Right ventricle myocardium inferior (tissue), 1 donor: Measurements from ENCODE around the gene LGALS8. TPM values are rescaled to one million over a fixed set of nuclear protein-coding genes. Genes with fewer than 3 reads are reported as not detected.
"Not testable (repeated sequence)": the region's sequence is repeated elsewhere in the genome, so short reads cannot be mapped to it uniquely, and the experiment has no call there.

Source experiments
- ATAC-seq: fragments of 200-7000 bp; cut with Tn5 transposase; one replicate; pipeline ENCODE4 v1.9.1; 2020; ENCODE audit warnings: mild to moderate bottlenecking, moderate library complexity
- DNase-seq: peaks from one replicate; pipeline ENCODE4 v3.0.0; 2021; ENCODE audit errors: missing footprints
- intact Hi-C: fragments of 100-400 bp; cut with DNase I; formaldehyde crosslinking; loops from one replicate; pipeline ENCODE4 v1.11.0; 2022
- total RNA-seq: library from RNA; stranded (reverse); fragmentation: NEBNext Ultra II Directional; extraction: Animal tissue kit (Norgen Biotek cat#: 25700); gene quantifications from one replicate; pipeline ENCODE4 v1.2.1, GENCODE V29; 2021
- donor health status: DM: no; HTN: yes; CAD: no; lungs with severe emphysema.

Gene LGALS8
- total RNA-seq, 1 donor from 2014 or later: 92.3 TPM

DNA sequence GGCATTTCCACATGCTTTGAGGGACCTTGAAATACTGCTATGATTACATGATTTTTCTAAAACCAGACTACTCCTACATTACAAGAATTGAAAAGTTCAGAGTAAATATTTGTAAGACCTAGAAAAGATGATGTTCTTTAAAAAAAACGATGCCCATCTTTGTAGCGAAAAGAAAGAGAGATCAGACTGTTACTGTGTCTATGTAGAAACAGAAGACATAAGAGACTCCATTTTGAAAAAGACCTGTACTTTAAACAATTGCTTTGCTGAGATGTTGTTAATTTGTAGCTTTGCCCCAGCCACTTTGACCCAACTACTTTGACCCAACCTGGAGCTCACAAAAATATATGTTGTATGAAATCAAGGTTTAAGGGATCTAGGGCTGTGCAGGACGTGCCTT lies 19.4 kb upstream of the LGALS8 start:
- DNase-seq, intact Hi-C loops, ATAC-seq: not testable (repeated sequence)

DNA sequence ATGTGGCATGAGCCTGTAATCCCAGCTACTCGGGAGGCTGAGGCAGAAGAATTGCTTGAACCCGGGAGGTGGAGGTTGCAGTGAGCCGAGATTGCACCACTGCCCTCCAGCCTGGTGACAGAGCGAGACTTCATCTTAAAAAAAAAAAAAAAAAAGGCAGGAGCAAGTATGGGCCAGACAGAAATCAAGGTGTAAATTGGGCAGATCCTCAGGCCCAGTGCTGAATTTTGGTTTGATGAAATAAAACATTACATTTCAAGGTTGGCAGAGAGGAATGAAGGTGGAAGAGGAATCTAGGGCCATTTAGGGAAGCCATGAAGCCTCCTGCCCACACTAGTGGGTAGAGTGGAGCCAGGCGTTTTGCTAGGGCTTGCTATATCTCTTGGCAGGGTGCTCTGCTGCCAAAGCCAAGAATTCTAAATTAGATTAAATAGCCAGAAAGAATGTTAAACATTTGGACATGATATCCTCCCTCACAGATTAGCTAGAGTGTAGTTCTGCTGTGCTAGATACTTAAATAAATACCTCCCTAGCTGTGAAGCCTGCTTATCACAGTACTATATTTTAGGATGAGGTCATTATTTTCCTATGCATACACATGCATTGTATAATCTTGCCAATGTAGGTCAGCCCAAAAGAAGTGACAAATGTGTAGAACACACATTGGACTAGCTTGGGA lies 16.6 kb upstream of the LGALS8 start:
- DNase-seq: no peak
- intact Hi-C loops: no loop called here
- peak; percentile 95 for ATAC-seq

DNA sequence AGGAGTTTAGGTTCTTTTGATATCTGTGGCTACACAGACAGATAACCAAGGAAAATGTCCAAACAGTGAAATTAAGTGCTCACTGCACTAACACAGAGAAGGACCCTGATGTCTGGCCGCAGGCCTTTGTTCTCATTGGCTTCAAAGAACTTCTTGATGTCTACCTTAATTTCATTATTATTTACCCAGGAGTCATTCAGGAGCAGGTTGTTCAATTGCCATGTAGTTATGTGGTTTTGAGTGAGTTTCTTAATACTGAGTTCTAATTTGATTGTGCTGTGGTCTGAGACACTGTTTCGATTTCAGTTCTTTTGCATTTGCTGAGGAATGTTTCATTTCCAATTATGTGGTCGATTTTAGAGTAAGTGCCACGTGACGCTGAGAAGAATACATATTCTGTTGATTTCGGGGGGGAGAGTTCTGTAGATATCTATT lies 15.2 kb upstream of the LGALS8 start:
- ATAC-seq: no peak
- intact Hi-C loops: no loop called here
- no peak for DNase-seq

DNA sequence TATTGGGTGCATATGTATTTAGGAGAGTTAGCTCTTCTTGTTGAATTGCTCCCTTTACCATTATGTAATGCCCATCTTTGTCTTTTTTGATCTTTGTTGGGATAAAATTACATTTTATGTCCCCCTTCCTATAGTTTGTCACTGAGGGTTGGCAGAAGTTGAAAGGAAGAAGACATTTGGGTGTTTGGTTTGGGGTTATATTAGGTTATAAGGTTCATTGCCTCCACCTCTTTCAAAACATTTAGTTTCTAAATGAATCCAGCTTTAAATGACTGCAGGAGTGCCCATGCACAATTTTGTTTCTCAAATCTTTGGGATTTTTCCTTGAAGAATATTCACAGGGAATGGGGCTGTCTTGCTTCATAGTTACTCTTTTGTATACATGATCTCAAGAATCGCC lies 14.6 kb upstream of the LGALS8 start:
- ATAC-seq (no peak), DNase-seq (no peak)
- intact Hi-C loops: no loop called here

DNA sequence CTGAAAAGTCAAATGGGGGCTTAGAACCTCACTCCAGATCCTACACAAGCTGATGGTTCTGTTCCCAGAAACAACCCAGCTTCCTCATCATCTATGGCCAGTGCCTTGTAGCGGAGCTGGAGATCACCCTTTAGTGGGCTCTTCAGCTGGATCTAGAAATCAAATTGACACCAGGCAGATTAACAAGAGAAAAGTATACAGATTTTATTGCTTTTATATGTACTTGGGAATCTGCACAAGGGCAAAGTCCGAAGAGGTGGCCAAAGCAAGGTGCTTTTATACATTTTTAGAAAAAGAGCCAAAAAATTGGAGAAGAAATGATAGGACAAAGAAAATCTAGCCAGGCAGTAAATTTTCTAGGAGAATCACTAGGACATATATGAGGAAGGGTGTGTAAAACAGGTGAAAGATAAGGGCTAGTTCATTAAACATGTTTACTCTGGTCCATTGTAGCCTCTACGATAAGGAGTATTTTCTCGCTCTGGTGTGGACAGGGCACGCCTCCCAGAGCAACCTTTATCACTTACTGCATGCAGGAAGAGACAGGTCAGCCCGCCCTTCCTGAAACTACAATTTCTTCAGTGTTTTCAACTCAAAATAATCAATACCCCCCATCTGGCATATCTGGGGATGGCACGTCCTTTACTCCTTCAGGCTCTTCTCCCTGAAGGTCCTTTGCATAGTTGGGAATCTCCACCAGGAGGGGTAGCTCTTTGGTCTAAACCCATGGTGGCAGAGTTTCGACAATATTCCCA lies 14.0 kb upstream of the LGALS8 start:
- ATAC-seq (no peak), DNase-seq (no peak)
- intact Hi-C loops: no loop called here

DNA sequence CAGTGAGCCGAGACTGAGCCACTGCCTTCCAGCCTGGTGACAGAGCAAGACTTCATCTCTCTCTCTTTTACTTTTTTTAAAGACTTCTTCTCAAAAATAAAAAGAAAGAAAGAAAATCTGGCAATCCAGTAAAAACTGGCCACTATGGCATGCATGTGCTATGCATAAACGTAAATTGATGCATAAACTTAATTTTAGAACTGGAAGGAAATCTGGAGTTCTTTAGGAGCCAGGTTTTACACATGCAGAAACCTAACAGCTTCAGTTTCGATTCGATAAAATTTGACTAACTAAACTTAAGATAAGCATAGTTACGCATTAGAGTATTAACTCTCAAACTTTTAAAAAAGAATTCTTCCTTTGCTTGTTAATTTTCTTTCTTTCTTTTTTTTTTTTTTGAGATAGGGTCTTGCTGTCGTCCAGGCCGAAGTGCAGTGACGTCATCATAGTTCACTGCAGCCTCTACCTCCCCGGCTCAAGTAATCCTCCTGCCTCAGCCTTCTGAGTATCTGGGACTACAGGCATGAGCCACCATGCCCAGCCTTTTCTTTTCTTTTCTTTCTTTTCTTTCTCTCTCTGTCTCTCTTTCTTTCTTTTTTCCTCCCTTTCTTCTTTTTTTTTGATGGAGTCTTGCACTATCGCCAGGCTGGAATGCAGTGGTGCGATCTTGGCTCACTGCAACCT lies 11.9 kb upstream of the LGALS8 start:
- ATAC-seq (no peak), DNase-seq (no peak)
- intact Hi-C loops: no loop called here

DNA sequence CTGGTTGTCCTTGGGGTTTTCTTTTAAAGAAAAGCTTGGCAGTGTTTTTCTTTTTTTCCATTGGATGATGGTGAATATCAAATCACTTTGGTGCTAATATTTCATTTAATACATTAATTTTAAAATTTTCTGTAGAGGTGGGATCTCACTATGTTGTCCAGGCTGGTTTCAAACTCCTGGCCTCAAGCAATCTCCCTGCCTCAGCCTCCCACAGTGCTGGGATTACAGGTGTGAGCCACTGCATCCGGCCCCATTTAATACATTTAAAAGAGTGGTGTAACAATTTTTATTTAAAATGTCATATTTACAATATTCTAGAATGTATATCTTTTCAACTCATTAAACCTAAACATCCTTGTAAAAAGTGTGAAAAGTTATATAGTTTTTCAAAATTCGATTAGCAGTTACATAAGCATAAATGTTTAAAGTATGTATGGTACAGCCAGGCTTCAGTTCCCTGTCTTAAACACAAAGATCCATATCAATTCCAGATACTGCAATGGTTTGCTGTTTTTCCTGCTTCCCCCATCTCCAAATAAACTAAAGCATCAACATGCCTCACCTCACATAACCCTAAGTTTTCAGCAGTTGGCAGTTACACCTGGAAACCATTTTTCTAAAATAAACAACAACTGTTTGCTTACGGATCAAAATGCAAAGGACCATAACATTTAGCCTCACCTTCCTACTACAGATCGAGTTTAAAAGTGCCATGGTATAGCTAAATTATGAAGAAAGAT lies 8.9 kb upstream of the LGALS8 start:
- intact Hi-C loops: no loop called here
- ATAC-seq (no peak), DNase-seq (no peak)

DNA sequence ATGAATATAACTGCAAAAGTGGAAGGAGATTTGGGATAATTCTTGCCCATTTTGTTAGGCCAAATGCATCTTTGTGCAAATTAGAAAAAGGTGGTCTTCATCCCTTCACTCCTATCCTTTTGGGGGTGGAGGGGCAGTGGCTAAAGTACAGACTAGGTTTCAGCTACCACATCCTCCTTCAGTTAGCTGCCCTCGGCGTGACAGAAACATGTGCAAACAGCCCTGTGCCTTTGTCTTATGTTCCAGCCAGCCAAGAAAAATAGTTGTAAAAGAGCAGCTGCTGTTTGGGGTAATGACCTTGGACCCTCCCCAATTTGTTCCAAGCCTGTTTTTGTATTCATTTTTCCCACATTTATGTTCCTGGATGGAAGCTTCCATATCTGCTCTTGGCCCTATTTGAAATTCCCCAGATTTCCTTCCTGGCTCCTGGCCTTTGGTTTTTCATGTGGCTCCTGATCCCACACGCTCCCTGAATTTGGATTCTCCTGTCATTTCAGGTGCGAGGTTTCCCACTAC lies 8.3 kb upstream of the LGALS8 start:
- DNase-seq (no peak), ATAC-seq (no peak)
- intact Hi-C loops: no loop called here

DNA sequence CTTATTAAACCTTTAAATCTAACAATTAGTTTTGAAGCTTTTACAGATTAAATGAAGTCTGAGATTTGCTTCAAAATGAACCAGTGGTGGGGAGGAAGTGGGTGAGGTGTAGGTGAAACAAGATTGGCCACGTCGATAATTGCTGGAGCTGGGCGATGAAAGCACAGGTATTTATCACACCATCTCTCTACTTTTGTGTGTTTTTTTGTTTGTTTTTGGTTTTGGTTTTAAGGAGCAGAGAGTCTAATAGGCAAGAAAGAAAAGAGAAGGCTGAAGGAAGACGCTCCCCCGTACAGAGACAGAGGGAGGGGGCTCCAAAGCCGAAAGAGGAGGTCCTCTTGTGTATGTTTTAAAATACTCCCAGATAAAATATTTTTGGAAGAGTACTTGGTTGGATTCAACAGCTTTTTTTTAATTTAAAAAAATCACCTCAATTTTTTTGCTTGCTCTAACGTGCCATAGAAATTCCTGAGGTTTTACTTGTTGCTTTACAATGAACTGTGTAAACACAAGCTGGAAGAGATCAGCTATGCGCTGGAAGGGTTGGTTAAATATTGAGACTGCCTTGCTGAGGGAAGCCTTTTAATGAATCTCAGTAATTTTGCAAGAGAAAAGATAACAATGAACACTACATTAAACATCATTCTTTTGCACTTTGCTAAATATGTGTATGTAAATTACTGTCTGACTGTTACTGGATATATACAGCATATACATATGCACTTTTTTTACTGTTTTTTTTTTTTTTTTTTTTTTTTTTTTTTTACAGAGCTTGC lies 6.7 kb upstream of the LGALS8 start:
- intact Hi-C loops: no loop called here
- ATAC-seq (no peak), DNase-seq (no peak)

DNA sequence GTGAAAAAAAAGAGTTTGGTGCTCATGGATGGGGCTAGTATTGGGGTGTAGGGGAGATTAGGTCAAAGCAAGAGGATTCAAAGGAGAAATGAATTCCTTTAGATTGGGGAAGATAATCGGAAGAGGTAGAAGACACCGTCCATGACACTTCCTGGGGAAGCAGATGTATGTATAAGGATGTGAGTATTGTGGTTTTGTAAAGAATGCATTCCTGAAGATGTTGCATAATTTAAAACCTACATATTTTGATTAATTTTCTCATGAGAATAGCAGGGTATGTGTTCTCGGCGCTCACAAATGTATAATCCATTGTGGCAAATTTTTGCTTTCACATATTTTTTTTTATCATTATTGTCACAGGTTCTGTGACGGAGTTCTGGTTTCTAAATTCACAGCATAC lies 5.5 kb upstream of the LGALS8 start:
- DNase-seq: no peak
- no peak for ATAC-seq
- intact Hi-C loops: no loop called here

DNA sequence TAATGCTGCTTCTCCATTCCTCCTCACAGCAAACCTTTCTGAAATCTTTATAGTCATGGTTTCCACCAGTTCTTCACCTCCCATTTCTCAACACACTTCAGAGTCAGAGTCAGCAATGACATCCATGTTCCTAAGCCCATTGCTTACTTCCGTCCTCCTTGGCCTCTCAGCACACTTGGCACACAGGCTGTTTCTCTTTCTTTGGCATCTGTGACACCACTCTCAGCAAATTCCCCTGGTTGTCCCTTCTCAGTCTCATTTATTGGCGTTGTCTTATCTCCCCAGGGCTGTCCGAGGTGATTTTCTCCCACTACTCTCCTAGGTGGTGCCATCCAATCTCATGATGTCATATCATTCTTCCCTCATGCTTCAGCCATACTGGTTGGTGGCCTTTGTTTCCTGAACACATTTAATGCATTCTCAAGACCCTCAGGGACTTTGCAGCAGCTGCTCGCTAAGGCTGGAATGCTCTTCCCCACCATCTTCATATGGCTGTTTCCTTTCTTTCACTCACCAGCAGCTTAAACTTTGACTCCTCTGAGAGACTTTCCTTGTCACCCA lies 3.3 kb upstream of the LGALS8 start:
- intact Hi-C loops: loop anchor here (5.0 kb wide), 1 partner anchor 238 kb away; the partner anchor contains the start of gene ERO1B
- ATAC-seq (no peak), DNase-seq (no peak)

DNA sequence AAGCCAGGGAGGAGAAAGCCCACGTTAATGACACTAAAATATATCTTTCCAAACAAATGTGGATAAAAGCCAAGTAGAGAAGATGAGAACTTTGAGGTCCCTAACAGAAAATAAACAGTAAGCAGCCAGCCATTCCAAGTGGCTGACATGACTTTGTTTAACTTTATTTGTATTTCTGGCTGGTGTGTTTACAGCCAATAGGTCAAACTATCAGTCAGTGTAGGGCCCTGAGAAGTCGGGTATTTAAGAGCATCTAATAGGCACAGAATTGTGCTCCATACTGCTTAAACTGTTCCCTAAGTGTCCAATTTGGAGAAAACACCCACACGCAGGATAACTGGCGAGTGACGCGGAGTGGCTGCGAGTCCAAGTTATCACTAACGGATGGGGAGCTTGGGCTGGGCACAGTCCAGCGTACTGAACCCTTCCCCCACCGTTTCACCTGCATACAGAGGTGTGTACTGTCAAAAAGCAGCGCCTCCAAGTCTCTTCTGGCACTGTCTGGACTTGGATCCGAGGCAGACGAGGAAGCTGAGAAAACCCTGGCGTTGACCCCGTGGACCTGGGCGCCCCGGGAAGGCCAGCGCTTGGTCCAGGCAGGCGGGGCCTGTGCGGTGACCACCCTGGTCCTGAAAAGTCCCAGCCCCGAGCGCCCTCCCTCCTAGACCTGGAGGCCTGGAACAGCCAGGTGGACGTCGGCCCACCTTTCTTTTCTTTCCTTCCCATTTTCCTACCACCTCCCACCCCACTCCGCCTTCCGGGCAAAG lies 662 bp upstream of the LGALS8 start:
- no peak for DNase-seq
- intact Hi-C loops: loop anchor here (5.0 kb wide), 1 partner anchor 241 kb away; the partner anchor contains the start of gene ERO1B
- peak; percentile 59 for ATAC-seq

DNA sequence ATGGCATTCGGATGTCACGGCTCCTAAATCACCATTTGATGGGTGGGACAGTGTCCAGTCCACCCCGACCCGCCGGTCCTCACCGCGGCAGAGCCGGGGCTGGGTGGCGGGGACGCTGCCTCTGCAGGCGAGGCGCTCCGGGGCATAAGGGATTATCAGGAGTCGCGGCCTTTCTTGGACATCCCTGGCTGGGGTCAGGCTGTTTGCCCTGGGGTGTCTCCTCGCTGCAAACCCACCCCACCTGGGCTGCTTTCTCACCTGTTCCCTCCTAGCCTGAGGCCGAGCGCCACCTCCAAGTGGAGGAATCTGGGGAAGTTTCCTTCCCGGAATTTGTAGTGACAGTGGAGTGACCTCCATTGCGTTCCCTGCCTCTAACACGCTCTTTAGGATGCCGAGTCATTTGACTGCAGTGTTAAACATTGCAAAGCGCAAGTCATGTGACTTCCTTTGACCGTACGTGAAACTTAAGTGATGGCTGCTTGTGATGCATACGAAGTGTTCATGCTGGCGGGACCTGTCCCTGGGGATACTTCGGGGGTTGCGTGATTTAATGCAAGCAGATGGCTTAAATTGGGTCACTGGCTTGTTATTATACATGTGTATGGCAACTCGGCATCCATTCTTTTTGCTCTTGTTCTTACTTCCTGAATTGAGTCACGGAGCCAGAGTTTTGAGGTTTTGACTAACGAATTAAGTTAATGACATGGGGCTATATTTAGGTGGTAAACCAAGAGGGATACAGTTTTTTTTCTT lies 536 bp downstream of the LGALS8 start:
- ATAC-seq (peak; percentile 68), DNase-seq (peak; percentile 68)
- intact Hi-C loops: loop anchor here (5.0 kb wide), 1 partner anchor 242 kb away; the partner anchor contains the start of gene ERO1B

DNA sequence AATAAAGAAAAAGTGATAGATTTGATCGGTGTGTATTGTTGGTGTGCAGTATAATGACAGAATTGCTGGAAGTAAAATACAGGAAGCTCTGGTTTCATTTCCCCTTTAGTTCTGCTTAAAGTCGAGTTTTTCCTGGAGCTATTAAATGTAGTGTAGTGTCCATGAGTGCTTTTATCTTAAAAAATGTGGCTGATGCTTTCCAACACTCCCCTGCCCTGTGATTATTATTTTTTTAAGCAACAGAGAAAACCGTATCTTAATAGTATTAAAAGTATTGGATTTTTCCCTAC lies 1.1 kb downstream of the LGALS8 start:
- DNase-seq: no peak
- no peak for ATAC-seq
- intact Hi-C loops: loop anchor here (5.0 kb wide), 1 partner anchor 243 kb away; the partner anchor contains the start of gene ERO1B

DNA sequence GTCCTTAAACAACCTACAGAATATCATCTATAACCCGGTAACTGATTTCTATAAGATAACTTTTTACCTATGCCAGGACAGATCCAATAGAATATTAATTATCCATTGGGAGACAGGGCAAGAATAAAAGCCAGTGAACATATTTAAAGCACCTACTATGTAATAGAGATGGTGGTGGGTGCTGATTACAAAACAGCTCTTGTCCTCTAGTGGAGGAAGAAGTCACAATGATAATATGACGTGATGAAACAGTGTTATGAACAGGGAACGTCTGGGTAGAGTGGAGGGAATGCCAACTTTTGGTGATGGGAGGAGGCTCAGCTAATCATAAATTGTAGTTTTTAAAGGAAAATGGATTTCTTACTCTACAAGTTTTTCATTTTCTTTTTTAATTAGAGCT lies 2.3 kb downstream of the LGALS8 start:
- intact Hi-C loops: no loop called here
- DNase-seq (no peak), ATAC-seq (no peak)

DNA sequence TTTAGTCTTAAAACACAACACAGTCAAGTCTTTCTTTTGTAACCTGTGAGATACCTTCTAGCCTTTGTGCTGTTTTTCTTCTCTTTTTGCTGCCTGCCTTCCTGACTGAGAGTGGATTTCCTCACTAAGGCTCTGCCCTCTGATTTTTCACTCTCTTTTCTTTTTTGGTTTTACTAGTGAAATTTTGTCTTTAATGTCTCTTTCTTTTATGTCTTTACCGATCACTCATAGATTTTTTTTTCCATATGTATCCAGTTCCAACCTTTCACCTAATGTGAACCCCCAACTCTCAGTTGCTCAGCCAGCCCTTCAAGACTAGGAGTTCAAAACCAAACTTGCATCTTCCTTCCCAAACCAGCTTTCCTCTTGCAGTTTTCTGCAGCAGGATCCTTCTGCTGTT lies 6.5 kb downstream of the LGALS8 start:
- no peak for DNase-seq
- intact Hi-C loops: loop anchor here (5.0 kb wide), 1 partner anchor 423 kb away; no protein-coding TSS in a partner anchor
- ATAC-seq: no peak
